K562 (cell line): ENCODE data around the gene SLC16A1. TPM values are rescaled to one million over a fixed set of nuclear protein-coding genes. Genes with fewer than 3 reads are reported as not detected.
A peak's percentile ranks its signal among the peaks of the same experiment; 100 is the strongest.

Experiments
- ADNP ChIP-seq: fragments of 200-800 bp; sonication (Bioruptor generic); IDR thresholded peaks from 2 replicates; pipeline ENCODE4 v1.6.1; 2016; ENCODE audit warnings: missing genetic modification characterization, missing compliant biosample characterization
- ARID2 ChIP-seq: fragments of 450-650 bp; IDR thresholded peaks from 2 replicates; pipeline ENCODE4 v1.6.1; 2017; ENCODE audit warnings: antibody characterized with exemption, mild to moderate bottlenecking
- DACH1 ChIP-seq: fragments of 450-650 bp; IDR thresholded peaks from 2 replicates; pipeline ENCODE4 v1.6.1; 2018; ENCODE audit not compliant: partially characterized antibody
- GTF3C2 ChIP-seq: IDR thresholded peaks from 3 replicates; pipeline ENCODE4 v1.6.1; 2011; ENCODE audit warnings: borderline replicate concordance, mild to moderate bottlenecking, moderate library complexity; ENCODE audit not compliant: insufficient read length; ENCODE audit errors: extremely low read depth
- HDAC6 ChIP-seq: IDR thresholded peaks from 2 replicates; pipeline ENCODE4 v1.6.1; 2012; ENCODE audit warnings: low read depth, mild to moderate bottlenecking, control low read depth, inconsistent platforms, low read length, moderate library complexity
- MYBL2 ChIP-seq, 2 experiments: fragments of 450-650 bp in 1 of 2; sonication (generic) in 1 of 2; formaldehyde crosslinking in 1 of 2; IDR thresholded peaks; 2 replicates each; pipeline versions ENCODE4 v1.6.1 to v1.8.1; 2017 to 2022; ENCODE audit warnings: borderline replicate concordance in 1 of 2, inconsistent platforms in 1 of 2, low read depth in 1 of 2, mild to moderate bottlenecking in 1 of 2, missing genetic modification reagents in 1 of 2, moderate library complexity in 1 of 2
- NCOA4 ChIP-seq: fragments of 450-650 bp; IDR thresholded peaks from 2 replicates; pipeline ENCODE4 v1.6.1; 2018; ENCODE audit warnings: mild to moderate bottlenecking; ENCODE audit not compliant: partially characterized antibody
- NFATC3 ChIP-seq: fragments of 450-650 bp; IDR thresholded peaks from 2 replicates; pipeline ENCODE4 v1.6.1; 2017; ENCODE audit warnings: mild to moderate bottlenecking
- TFE3 ChIP-seq: fragments of 450-650 bp; formaldehyde crosslinking; IDR thresholded peaks from 2 replicates; pipeline ENCODE4 v1.4.0; 2020; ENCODE audit warnings: mild to moderate bottlenecking, mixed read lengths
- ZFP91 ChIP-seq: sonication (generic); formaldehyde crosslinking; IDR thresholded peaks from 2 replicates; pipeline ENCODE4 v1.8.0; 2022; ENCODE audit warnings: mild to moderate bottlenecking, missing genetic modification reagents
- ZNF224 ChIP-seq: sonication (generic); formaldehyde crosslinking; IDR thresholded peaks from 2 replicates; pipeline ENCODE4 v1.8.0; 2022; ENCODE audit warnings: mild to moderate bottlenecking, missing genetic modification reagents
- ZNF232 ChIP-seq: sonication (generic); formaldehyde crosslinking; IDR thresholded peaks from 2 replicates; pipeline ENCODE4 v1.8.0; 2022; ENCODE audit warnings: mild to moderate bottlenecking, missing genetic modification reagents
- ZNF274 ChIP-seq: IDR thresholded peaks from 2 replicates; pipeline ENCODE4 v1.6.1; 2011; ENCODE audit warnings: low read depth, mild to moderate bottlenecking, low read length, moderate library complexity, borderline replicate concordance
- ZNF282 ChIP-seq: sonication (generic); formaldehyde crosslinking; IDR thresholded peaks from 2 replicates; pipeline ENCODE4 v1.8.1; 2023; ENCODE audit warnings: missing genetic modification reagents
- ZNF586 ChIP-seq: fragments of 450-650 bp; formaldehyde crosslinking; conservative IDR thresholded peaks from 2 replicates; pipeline ENCODE4 v1.4.0; 2020; ENCODE audit warnings: mild to moderate bottlenecking, moderate library complexity
- ZNF592 ChIP-seq: fragments of 450-650 bp; IDR thresholded peaks from 2 replicates; pipeline ENCODE4 v1.6.1; 2017; ENCODE audit warnings: antibody characterized with exemption, mild to moderate bottlenecking
- ZNF75A ChIP-seq: fragments of 450-650 bp; formaldehyde crosslinking; IDR thresholded peaks from 2 replicates; pipeline ENCODE4 v1.4.0; 2020; ENCODE audit warnings: mild to moderate bottlenecking
- ZNF76 ChIP-seq: fragments of 250-450 bp; sonication (Bioruptor Pico); IDR thresholded peaks from 2 replicates; pipeline ENCODE4 v1.4.0; 2020; ENCODE audit warnings: mild to moderate bottlenecking, moderate library complexity, borderline replicate concordance
- polyA plus RNA-seq, 8 experiments: library from polyadenylated mRNA; depleted of rRNA in 4 of 8; stranded (reverse) in 5 of 8; unstranded in 3 of 8; fragments of >200 nt; fragmentation: Nextera tagmentation in 2 of 8; fragmentation: Illumina TruSeq in 1 of 8; extraction: Ambion mirVana in 2 of 8; extraction: Trizol in 1 of 8; gene quantifications; 2 replicates each; pipeline versions ENCODE4 v1.2.1 to v1.2.3, GENCODE V29; 2011 to 2014; ENCODE audit warnings: inconsistent platforms in 1 of 8, missing spikeins in 1 of 8
- total RNA-seq, 7 experiments: library from RNA; depleted of rRNA in 6 of 7; stranded (reverse); fragments of >200 nt in 6 of 7; fragmentation: Illumina TruSeq in 2 of 7; extraction: Trizol in 2 of 7; gene quantifications; 2 replicates each; pipeline versions ENCODE4 v1.2.1 to v1.2.3, GENCODE V29; 2011 to 2021; ENCODE audit warnings: low replicate concordance in 1 of 7

Gene SLC16A1
- total and polyA plus RNA-seq, 9 of the 15 experiments (the other 6 are each of a cell fraction or from before 2014, with no cell fraction given), result 73.1 to 244 (median 117) TPM

GRCh38 chr1:112902221-112902620, 53.8 kb downstream of the SLC16A1 start (continued):
- peak; percentile 99 for TF ChIP-seq ZNF592
- TF ChIP-seq NFATC3, result no peak
- no peak for TF ChIP-seq DACH1
- no peak for TF ChIP-seq ZNF586 (CRISPR knock-in tag)
- no peak for TF ChIP-seq MYBL2 (IDR thresholded peaks at IDR 0.05; ENCODE audit: low read depth)
- no peak for TF ChIP-seq MYBL2 (CRISPR knock-in tag; IDR thresholded peaks at IDR 0.05; ENCODE audit: borderline replicate concordance)
- 0 out of 2 replicates have a peak, but pooled peaks have one; percentile 24 for TF ChIP-seq ADNP
- TF ChIP-seq ZNF224 (CRISPR knock-in tag), result no peak
- TF ChIP-seq ZNF232 (CRISPR knock-in tag), result no peak
- no peak for TF ChIP-seq ZNF282 (CRISPR knock-in tag)
- no peak for TF ChIP-seq ZNF274
- TF ChIP-seq ZNF75A (CRISPR knock-in tag), result peak; percentile 48; the same call in 1 of the 2 replicates
- no peak for TF ChIP-seq GTF3C2
- no peak for TF ChIP-seq HDAC6
- peak; percentile 95; the same call in 1 of the 2 replicates for TF ChIP-seq ZNF76 (CRISPR knock-in tag)
- TF ChIP-seq TFE3 (CRISPR knock-in tag), result no peak; the same call in 1 of the 2 replicates
- TF ChIP-seq ARID2, result no peak
- TF ChIP-seq ZFP91 (CRISPR knock-in tag), result no peak
- no peak for TF ChIP-seq NCOA4
